ENCODE data around the gene ALK.

ALK gene

GRCh38 chr2:29839306-29839705 is 82.1 kb downstream of the ALK start:
- no peak for DNase-seq
- Histone ChIP-seq H4K20me1 (ENCODE audit: insufficient read depth, low read length) (peaks cover 2% of the 10 kb centered on the region; the same call in 1 of the 2 replicates), H3K27ac (ENCODE audit: low read length) (no peak overlapping the region), H3K9ac (ENCODE audit: low read depth, low read length) (no peak overlapping the region), H3K79me2 (ENCODE audit: insufficient read depth, low read length) (no peaks in the 10 kb centered on the region), H2AFZ (ENCODE audit: low read depth, low read length) (no peak overlapping the region), H3K36me3 (ENCODE audit: insufficient read depth, low read length) (no peaks in the 10 kb centered on the region), H3K4me2 (ENCODE audit: insufficient read depth, low read length) (no peak overlapping the region), H3K27me3 (ENCODE audit: insufficient read depth, low read length, poor library complexity) (peaks cover 4% of the 10 kb centered on the region), H3K4me3 (ENCODE audit: low read depth in 1 of 2, low read length in 2 of 2) (no peak overlapping the region), H3K4me1 (ENCODE audit: insufficient read depth, low read length) (no peaks in the 10 kb centered on the region), H3K9me3 (ENCODE audit: insufficient read depth, low read length, severe bottlenecking) (no peaks in the 10 kb centered on the region)
- TF ChIP-seq CTCF (IDR thresholded peaks at IDR 0.05; ENCODE audit: borderline replicate concordance, extremely low read depth, low read length, poor library complexity, severe bottlenecking) (no peak), EZH2 (IDR thresholded peaks at IDR 0.05; ENCODE audit: borderline replicate concordance, low read depth, low read length, severe bottlenecking) (no peak)
- ATAC-seq (ENCODE audit: insufficient read depth, low read depth): no peak

DNA sequence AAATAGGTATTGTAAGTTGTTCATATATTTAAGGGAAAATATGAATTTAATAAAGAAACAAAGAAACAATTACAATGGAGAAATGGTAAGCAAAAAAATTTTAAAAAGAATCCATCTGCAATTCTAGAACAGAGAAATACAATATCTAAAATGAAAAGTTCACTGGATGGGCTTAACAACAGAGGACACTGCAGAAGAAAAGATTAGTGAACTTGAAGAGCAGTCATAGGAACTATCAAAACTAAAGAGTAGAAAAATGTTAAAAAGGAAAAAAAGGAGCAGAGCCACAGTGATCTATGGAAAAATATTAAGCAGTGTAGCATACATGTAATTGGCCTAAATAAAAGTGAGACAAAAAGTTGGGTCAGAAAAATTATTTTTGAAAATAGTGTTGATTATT is 83.5 kb downstream of the ALK start:
- no peak for TF ChIP-seq CTCF (IDR thresholded peaks at IDR 0.05; ENCODE audit: borderline replicate concordance, extremely low read depth, low read length, poor library complexity, severe bottlenecking)
- no peak for TF ChIP-seq EZH2 (IDR thresholded peaks at IDR 0.05; ENCODE audit: borderline replicate concordance, low read depth, low read length, severe bottlenecking)
- Histone ChIP-seq H2AFZ (ENCODE audit: low read depth, low read length) (no peak overlapping the region), H3K4me1 (ENCODE audit: insufficient read depth, low read length) (no peaks in the 10 kb centered on the region), H3K9me3 (ENCODE audit: insufficient read depth, low read length, severe bottlenecking) (no peaks in the 10 kb centered on the region), H3K9ac (ENCODE audit: low read depth, low read length) (no peak overlapping the region), H3K4me2 (ENCODE audit: insufficient read depth, low read length) (no peak overlapping the region), H4K20me1 (ENCODE audit: insufficient read depth, low read length) (peaks cover 2% of the 10 kb centered on the region; the same call in 1 of the 2 replicates), H3K27ac (ENCODE audit: low read length) (no peak overlapping the region), H3K4me3 (ENCODE audit: low read depth in 1 of 2, low read length in 2 of 2) (no peak overlapping the region), H3K36me3 (ENCODE audit: insufficient read depth, low read length) (no peaks in the 10 kb centered on the region), H3K27me3 (ENCODE audit: insufficient read depth, low read length, poor library complexity) (peaks cover 4% of the 10 kb centered on the region), H3K79me2 (ENCODE audit: insufficient read depth, low read length) (no peaks in the 10 kb centered on the region)
- ATAC-seq (ENCODE audit: insufficient read depth, low read depth): no peak
- no peak for DNase-seq

GRCh38 chr2:29834624-29835023 is 86.8 kb downstream of the ALK start:
- Histone ChIP-seq H3K27me3 (ENCODE audit: insufficient read depth, low read length, poor library complexity) (no peaks in the 10 kb centered on the region), H3K27ac (ENCODE audit: low read length) (no peak overlapping the region), H4K20me1 (ENCODE audit: insufficient read depth, low read length) (no peaks in the 10 kb centered on the region), H3K4me3 (ENCODE audit: low read depth in 1 of 2, low read length in 2 of 2) (no peak overlapping the region), H2AFZ (ENCODE audit: low read depth, low read length) (no peak overlapping the region), H3K9ac (ENCODE audit: low read depth, low read length) (no peak overlapping the region), H3K36me3 (ENCODE audit: insufficient read depth, low read length) (no peaks in the 10 kb centered on the region), H3K9me3 (ENCODE audit: insufficient read depth, low read length, severe bottlenecking) (no peaks in the 10 kb centered on the region), H3K4me1 (ENCODE audit: insufficient read depth, low read length) (no peaks in the 10 kb centered on the region), H3K4me2 (ENCODE audit: insufficient read depth, low read length) (no peak overlapping the region), H3K79me2 (ENCODE audit: insufficient read depth, low read length) (no peaks in the 10 kb centered on the region)
- TF ChIP-seq EZH2 (IDR thresholded peaks at IDR 0.05; ENCODE audit: borderline replicate concordance, low read depth, low read length, severe bottlenecking) (no peak), CTCF (IDR thresholded peaks at IDR 0.05; ENCODE audit: borderline replicate concordance, extremely low read depth, low read length, poor library complexity, severe bottlenecking) (no peak)
- ATAC-seq (ENCODE audit: insufficient read depth, low read depth) (no peak), DNase-seq (no peak)

- H3K27ac ChIP-seq (ENCODE audit: low read length): no peak overlapping the region
- H3K36me3 ChIP-seq (ENCODE audit: insufficient read depth, low read length): no peaks in the 10 kb centered on the region
- no peaks in the 10 kb centered on the region for H3K9me3 ChIP-seq (ENCODE audit: insufficient read depth, low read length, severe bottlenecking)
- no peak overlapping the region for H3K4me2 ChIP-seq (ENCODE audit: insufficient read depth, low read length)
- H3K4me1 ChIP-seq (ENCODE audit: insufficient read depth, low read length): no peaks in the 10 kb centered on the region
- no peaks in the 10 kb centered on the region for H3K27me3 ChIP-seq (ENCODE audit: insufficient read depth, low read length, poor library complexity)
- no peak overlapping the region for H3K4me3 ChIP-seq (ENCODE audit: low read depth in 1 of 2, low read length in 2 of 2)
- no peak overlapping the region for H2AFZ ChIP-seq (ENCODE audit: low read depth, low read length)
- no peak overlapping the region for H3K9ac ChIP-seq (ENCODE audit: low read depth, low read length)
- ATAC-seq (ENCODE audit: insufficient read depth, low read depth) (no peak), DNase-seq (no peak)
- TF ChIP-seq CTCF (IDR thresholded peaks at IDR 0.05; ENCODE audit: borderline replicate concordance, extremely low read depth, low read length, poor library complexity, severe bottlenecking) (no peak), EZH2 (IDR thresholded peaks at IDR 0.05; ENCODE audit: borderline replicate concordance, low read depth, low read length, severe bottlenecking) (no peak)
- H4K20me1 ChIP-seq (ENCODE audit: insufficient read depth, low read length): no peaks in the 10 kb centered on the region
- no peaks in the 10 kb centered on the region for H3K79me2 ChIP-seq (ENCODE audit: insufficient read depth, low read length)
These were observed 87.3 kb downstream of the ALK start for GRCh38 chr2:29834036-29834540.

Data from DND-41 (cell line).